GM19238 (cell line): Measurements from ENCODE around the gene CBX2.
"Not testable (repeated sequence)": the region's sequence is repeated elsewhere in the genome, so short reads cannot be mapped to it uniquely, and the experiment has no call there.

Source experiments
- DNase-seq: peaks from one replicate; pipeline ENCODE4 v3.0.0; 2011; ENCODE audit warnings: low spot score; ENCODE audit not compliant: insufficient read length

CBX2 gene

GRCh38 chr17:79769570-79770506, 8.1 kb upstream of the CBX2 start:
- DNase-seq, result no peak

- DNase-seq, result no peak
Observed at GRCh38 chr17:79771276-79771675, 6.7 kb upstream of the CBX2 start.

DNA sequence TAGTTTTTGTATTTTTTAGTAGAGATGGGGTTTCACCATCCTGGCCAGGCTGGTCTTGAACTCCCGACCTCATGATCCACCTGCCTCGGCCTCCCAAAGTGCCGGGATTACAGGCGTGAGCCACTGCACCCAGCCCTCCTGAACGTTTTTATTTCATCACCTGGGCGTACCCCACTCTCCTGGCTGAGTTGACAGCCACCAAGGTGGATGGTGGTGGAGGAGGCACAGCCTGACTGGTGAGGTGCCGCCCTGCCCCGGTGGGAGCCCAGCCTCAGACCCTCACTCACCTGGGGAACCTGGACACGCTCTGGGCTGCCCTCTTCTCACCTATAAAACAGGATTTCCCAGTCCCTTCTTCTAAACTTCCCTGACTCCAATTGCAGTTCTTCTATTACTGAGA, 5.2 kb upstream of the CBX2 start:
- DNase-seq, result not testable (repeated sequence)

- no peak for DNase-seq
Observed at GRCh38 chr17:79774561-79774975, 3.4 kb upstream of the CBX2 start.

- no peak for DNase-seq
Observed at GRCh38 chr17:79775632-79776031, 2.3 kb upstream of the CBX2 start.

- no peak for DNase-seq
Observed at GRCh38 chr17:79776376-79777119, 1.4 kb upstream of the CBX2 start.

- DNase-seq, result no peak
Observed at GRCh38 chr17:79777120-79777893, 641 bp upstream of the CBX2 start.

GRCh38 chr17:79778504-79779083, 646 bp downstream of the CBX2 start:
- no peak for DNase-seq

GRCh38 chr17:79779084-79779529, 1.2 kb downstream of the CBX2 start:
- no peak for DNase-seq

GRCh38 chr17:79779661-79780365, 1.9 kb downstream of the CBX2 start:
- no peak for DNase-seq

DNA sequence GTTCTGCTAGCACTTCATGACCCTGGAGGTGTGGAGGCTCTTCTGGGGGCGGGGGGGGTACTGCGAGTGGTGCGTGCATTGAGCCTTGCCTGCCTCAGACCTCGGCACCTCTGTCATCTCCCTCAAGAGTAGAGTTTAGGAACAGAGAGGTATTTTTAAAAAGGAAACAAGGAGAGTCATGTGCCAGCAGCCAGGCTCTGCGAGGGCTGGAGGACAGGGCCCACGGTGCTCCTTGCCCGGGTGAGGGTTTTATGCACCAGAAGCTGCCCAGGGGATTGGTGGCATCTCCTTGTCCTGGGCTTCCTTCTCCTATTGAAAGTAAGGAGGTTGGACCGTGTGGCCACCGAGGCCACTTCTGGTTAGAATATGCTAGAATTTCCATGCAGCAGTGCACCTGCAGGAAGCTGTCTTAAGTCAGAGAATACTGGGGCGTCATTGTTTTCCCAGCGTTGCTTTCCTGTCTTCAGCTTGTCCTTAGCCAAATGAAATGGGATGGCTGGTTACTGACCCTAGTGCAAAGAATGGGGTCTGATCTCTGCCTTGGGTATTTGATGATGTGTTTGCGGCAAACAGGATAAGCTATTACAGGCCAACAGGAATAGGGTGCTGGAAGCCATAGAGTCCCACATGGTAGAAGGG, 3.2 kb downstream of the CBX2 start:
- no peak for DNase-seq

- DNase-seq, result no peak
Observed at GRCh38 chr17:79781736-79782575, 4.0 kb downstream of the CBX2 start.

DNA sequence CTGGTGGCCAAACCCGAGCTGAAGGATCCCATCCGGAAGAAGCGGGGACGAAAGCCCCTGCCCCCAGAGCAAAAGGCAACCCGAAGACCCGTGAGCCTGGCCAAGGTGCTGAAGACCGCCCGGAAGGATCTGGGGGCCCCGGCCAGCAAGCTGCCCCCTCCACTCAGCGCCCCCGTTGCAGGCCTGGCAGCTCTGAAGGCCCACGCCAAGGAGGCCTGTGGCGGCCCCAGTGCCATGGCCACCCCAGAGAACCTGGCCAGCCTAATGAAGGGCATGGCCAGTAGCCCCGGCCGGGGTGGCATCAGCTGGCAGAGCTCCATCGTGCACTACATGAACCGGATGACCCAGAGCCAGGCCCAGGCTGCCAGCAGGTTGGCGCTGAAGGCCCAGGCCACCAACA, 5.9 kb downstream of the CBX2 start:
- DNase-seq, result no peak

DNA sequence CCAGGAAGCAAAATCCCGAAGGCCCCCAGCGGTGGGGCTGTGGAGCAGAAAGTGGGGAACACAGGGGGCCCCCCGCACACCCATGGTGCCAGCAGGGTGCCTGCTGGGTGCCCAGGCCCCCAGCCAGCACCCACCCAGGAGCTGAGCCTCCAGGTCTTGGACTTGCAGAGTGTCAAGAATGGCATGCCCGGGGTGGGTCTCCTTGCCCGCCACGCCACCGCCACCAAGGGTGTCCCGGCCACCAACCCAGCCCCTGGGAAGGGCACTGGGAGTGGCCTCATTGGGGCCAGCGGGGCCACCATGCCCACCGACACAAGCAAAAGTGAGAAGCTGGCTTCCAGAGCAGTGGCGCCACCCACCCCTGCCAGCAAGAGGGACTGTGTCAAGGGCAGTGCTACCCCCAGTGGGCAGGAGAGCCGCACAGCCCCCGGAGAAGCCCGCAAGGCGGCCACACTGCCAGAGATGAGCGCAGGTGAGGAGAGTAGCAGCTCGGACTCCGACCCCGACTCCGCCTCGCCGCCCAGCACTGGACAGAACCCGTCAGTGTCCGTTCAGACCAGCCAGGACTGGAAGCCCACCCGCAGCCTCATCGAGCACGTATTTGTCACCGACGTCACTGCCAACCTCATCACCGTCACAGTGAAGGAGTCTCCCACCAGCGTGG, 6.5 kb downstream of the CBX2 start:
- no peak for DNase-seq

DNA sequence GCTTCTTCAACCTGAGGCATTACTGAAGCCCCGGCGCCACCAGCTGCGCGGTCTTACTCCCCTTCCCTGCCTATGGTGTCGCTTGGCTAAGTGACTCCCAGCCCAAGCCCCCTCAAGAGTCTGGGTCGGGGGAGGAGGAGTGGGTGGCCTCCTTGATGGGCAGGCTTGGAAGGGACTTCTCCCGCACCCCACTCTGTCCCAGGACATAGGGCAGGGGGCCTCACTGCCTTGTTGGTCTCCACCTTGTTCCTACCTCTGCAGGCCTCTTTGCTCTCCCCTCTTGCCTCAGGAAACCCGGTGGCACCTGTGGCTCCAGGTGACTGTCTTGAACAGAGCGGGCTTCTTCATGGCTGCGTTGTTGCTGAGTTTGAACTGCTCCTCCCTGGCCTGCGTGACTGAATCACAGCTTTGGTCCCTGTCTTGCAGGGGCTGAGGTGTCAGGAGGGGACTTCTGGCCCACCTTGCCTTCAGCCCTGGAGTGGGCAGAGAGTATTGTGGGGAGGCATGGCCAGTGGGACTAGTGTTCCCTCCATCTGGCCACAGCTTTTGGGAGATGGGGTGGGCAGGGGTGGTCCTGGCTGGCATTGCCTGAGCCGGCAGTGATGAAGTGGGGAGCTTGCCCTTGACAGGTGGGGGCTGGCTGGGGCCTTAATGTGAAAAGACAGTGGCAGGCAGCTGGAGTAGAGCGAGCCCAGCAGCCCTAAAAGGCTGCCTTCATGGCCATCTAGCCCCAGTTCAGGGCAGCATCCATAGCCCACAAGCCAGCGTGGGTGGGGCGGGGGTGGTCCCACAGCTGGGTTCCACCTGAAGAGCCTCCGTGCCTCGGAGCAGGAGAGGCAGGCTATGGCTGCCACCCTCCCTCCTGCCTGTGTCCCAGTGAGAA, 7.3 kb downstream of the CBX2 start:
- DNase-seq, result no peak

- DNase-seq, result no peak
Observed at GRCh38 chr17:79785900-79786810, 8.2 kb downstream of the CBX2 start.
